Suprapubic skin (tissue), 4 donors: ENCODE results near the gene FOXC1. TPM values are rescaled to one million over a fixed set of nuclear protein-coding genes. Genes with fewer than 3 reads are reported as not detected.

Experiments used
- DNase-seq, 2 donors: peaks; one replicate each; pipeline ENCODE4 v3.0.0-alpha.2; 2019; ENCODE audit warnings: low spot score in 2 of 2
- H3K27ac ChIP-seq: fragments of 200-600 bp; sonication (generic); one replicate; pipeline ENCODE4 v1.5.1; 2019
- H3K27me3 ChIP-seq: fragments of 200-600 bp; sonication (generic); one replicate; pipeline ENCODE4 v1.5.1; 2019
- H3K36me3 ChIP-seq: fragments of 200-600 bp; sonication (generic); one replicate; pipeline ENCODE4 v1.5.1; 2019
- H3K4me1 ChIP-seq: fragments of 200-600 bp; sonication (generic); one replicate; pipeline ENCODE4 v1.5.1; 2019
- H3K4me3 ChIP-seq: fragments of 200-600 bp; sonication (generic); one replicate; pipeline ENCODE4 v1.5.1; 2019; ENCODE audit warnings: mild to moderate bottlenecking
- H3K9me3 ChIP-seq: fragments of 200-600 bp; sonication (generic); one replicate; pipeline ENCODE4 v1.5.1; 2019
- EP300 ChIP-seq: sonication (generic); formaldehyde crosslinking; IDR thresholded peaks from one replicate; pipeline ENCODE4 v1.6.1; 2017; ENCODE audit warnings: antibody characterized with exemption
- POLR2A ChIP-seq, 2 donors: fragments of 450-650 bp; IDR thresholded peaks; one replicate each; pipeline ENCODE4 v1.6.1; 2017; ENCODE audit warnings: antibody characterized with exemption in 2 of 2, mild to moderate bottlenecking in 2 of 2, moderate library complexity in 2 of 2
- POLR2AphosphoS5 ChIP-seq, 3 donors: sonication (generic); formaldehyde crosslinking; IDR thresholded peaks; one replicate each; pipeline ENCODE4 v1.6.1; 2017; ENCODE audit warnings: antibody characterized with exemption in 3 of 3
- WGBS: methylation state at CpG from one replicate; pipeline ENCODE4 v1.1.5; 2018; 5-methylcytosine and 5-hydroxymethylcytosine counted together
- total RNA-seq, 4 donors: library from RNA; depleted of rRNA; stranded (reverse); fragments of >200 nt; gene quantifications; one replicate each; pipeline ENCODE4 v1.1.0, GENCODE V29; 2016
- TF ChIP-seq, protein P1 (sequence below), 2 donors: fragments of 200-600 bp in 1 of 2; fragments of 450-650 bp in 1 of 2; sonication (generic) in 1 of 2; IDR thresholded peaks; one replicate each; pipeline ENCODE4 v1.5.1; 2016 to 2019; ENCODE audit warnings: antibody characterized with exemption in 2 of 2, mild to moderate bottlenecking in 1 of 2, moderate library complexity in 1 of 2

Gene FOXC1
- total RNA-seq, 4 donors from 2014 or later: 14.5 to 35.8 (median 21.4) TPM

DNA sequence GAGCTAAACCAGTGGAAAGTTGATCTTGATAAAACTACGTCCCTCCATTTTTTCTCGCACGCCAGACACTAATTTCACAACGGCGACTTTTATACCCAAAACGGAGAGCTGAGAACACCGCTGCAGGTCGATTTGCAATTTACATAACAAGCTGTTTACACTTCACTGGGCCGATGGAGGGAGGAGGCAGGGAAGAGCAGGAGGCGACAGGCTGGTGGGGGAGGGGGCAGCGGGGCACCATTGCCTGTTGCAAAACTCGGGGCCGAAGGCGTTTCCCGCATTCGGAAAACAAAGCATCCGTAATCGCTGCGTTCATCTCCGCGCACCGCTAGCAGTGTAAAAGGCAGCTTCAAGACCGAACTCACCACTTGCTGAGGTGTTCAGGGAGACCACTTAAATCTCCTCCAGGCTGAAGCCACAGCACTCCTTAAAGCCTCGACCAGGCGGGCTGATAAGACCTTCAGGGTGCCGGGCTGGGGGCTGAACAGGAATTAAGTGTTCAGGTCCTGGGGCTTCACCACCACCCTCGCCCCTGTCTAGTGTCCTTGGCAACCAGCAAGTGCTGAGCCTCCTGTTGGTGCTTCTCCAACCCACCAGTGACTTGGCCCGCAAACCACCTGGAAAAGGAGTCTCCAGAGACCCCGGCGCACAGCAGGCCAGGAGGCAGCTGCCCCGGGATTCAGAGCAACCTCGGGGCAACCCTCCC lies 2.0 kb upstream of the FOXC1 start:
- H3K27ac ChIP-seq: peak overlapping the region; percentile 88
- peaks cover 69% of the 10 kb centered on the region for H3K4me1 ChIP-seq
- DNase-seq: no peak
- no peaks in the 10 kb centered on the region for H3K9me3 ChIP-seq
- H3K27me3 ChIP-seq: peaks cover 87% of the 10 kb centered on the region
- H3K36me3 ChIP-seq: no peaks in the 10 kb centered on the region
- WGBS: 23% methylated on average over 32 of the region's 32 CpGs
- TF ChIP-seq, protein P1, sequence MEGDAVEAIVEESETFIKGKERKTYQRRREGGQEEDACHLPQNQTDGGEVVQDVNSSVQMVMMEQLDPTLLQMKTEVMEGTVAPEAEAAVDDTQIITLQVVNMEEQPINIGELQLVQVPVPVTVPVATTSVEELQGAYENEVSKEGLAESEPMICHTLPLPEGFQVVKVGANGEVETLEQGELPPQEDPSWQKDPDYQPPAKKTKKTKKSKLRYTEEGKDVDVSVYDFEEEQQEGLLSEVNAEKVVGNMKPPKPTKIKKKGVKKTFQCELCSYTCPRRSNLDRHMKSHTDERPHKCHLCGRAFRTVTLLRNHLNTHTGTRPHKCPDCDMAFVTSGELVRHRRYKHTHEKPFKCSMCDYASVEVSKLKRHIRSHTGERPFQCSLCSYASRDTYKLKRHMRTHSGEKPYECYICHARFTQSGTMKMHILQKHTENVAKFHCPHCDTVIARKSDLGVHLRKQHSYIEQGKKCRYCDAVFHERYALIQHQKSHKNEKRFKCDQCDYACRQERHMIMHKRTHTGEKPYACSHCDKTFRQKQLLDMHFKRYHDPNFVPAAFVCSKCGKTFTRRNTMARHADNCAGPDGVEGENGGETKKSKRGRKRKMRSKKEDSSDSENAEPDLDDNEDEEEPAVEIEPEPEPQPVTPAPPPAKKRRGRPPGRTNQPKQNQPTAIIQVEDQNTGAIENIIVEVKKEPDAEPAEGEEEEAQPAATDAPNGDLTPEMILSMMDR (IDR thresholded peaks at IDR 0.05): no peak
- no peak for TF ChIP-seq POLR2AphosphoS5 (IDR thresholded peaks at IDR 0.05)
- TF ChIP-seq EP300: no peak
- TF ChIP-seq POLR2A (IDR thresholded peaks at IDR 0.05): no peak
- H3K4me3 ChIP-seq: peak overlapping the region; percentile 71

DNA sequence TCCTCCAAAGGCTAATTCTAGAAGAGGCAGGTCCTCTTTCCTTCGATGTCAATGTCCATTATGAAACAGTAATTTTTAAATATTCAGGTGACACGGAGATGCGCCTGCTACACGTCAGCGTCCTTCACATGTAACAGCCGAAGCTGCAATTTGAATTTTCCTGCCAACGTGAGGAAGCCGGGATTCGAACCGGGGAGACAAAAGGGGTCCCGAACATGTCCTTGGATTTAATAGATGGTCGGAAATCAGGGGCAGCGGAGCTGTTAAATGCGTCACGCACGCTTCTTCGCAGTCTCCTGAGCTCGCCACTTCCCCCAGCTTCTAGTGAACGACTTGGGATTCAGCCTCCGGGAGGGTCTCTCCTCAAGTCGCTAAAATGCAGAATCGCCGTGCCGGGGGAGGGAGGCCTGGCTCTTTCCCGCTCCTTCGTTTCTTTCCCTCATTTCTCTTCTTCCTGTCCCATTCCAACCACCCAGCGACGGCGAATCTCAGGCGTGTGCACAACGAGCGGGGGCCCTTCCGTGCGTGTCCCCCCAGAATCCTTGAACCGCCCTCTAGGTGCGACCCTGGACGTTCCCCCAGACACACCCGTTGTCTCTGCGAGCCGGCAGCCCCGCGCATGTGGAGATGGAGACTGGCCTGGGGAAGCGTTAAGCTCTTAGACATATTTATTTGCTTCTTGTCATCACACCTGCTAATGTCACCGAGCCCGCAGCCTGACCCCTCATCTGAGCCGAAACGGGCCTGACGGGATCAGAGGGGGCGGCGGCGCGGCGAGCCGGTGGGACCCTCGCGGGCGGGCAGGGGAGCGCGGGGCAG lies 1.3 kb upstream of the FOXC1 start:
- Histone ChIP-seq H3K27me3 (peaks cover 88% of the 10 kb centered on the region), H3K9me3 (no peaks in the 10 kb centered on the region), H3K4me3 (peak overlapping the region; percentile 71), H3K36me3 (no peaks in the 10 kb centered on the region), H3K27ac (peak overlapping the region; percentile 88), H3K4me1 (peaks cover 73% of the 10 kb centered on the region)
- no peak for DNase-seq
- no peak for TF ChIP-seq EP300
- TF ChIP-seq POLR2AphosphoS5 (IDR thresholded peaks at IDR 0.05): no peak
- TF ChIP-seq, protein P1 (IDR thresholded peaks at IDR 0.05): no peak
- no peak for TF ChIP-seq POLR2A (IDR thresholded peaks at IDR 0.05)
- WGBS: 29% methylated on average over 41 of the region's 59 CpGs

DNA sequence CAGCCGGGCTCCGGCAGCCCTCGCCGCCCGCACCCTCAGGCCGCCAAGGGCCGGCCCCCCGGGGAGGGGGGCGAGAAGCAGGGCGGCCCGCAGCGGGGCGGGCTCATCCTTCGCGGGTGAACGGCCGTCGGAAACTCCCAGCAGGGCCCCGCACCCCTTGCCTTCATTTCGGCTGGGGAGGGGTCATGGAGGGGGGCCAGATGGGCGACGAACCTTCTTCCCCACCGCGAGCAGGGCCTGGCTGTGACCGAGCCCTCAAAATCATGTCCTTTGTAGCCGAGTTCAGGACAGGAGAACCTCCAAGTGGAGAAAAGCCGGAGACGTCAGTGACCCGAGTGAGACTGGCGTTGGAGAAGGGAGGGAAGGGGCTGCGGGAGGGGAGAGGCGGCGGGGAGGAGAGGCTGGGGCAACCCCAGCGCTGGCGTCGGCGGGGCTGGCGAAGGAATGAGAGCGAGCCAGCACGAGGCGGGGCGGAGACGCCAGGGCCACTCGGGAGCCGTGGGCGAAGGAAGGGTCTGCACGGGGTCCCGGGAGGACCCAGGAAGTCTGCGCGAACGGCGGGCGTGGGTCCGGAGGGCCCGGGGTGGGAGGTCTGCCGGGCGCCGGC lies 571 bp upstream of the FOXC1 start:
- H3K27me3 ChIP-seq: peaks cover 88% of the 10 kb centered on the region
- H3K4me3 ChIP-seq: peak overlapping the region; percentile 71
- peak in 1 of 2 donors; percentile 70 for DNase-seq
- H3K4me1 ChIP-seq: peaks cover 73% of the 10 kb centered on the region
- TF ChIP-seq, protein P1 (IDR thresholded peaks at IDR 0.05): no peak
- 0% methylated on average over 27 of the region's 58 CpGs for WGBS
- H3K27ac ChIP-seq: peak overlapping the region; percentile 88
- H3K36me3 ChIP-seq: no peaks in the 10 kb centered on the region
- no peaks in the 10 kb centered on the region for H3K9me3 ChIP-seq

DNA sequence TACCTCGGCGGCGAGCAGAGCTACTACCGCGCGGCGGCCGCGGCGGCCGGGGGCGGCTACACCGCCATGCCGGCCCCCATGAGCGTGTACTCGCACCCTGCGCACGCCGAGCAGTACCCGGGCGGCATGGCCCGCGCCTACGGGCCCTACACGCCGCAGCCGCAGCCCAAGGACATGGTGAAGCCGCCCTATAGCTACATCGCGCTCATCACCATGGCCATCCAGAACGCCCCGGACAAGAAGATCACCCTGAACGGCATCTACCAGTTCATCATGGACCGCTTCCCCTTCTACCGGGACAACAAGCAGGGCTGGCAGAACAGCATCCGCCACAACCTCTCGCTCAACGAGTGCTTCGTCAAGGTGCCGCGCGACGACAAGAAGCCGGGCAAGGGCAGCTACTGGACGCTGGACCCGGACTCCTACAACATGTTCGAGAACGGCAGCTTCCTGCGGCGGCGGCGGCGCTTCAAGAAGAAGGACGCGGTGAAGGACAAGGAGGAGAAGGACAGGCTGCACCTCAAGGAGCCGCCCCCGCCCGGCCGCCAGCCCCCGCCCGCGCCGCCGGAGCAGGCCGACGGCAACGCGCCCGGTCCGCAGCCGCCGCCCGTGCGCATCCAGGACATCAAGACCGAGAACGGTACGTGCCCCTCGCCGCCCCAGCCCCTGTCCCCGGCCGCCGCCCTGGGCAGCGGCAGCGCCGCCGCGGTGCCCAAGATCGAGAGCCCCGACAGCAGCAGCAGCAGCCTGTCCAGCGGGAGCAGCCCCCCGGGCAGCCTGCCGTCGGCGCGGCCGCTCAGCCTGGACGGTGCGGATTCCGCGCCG lies 994 bp downstream of the FOXC1 start:
- Histone ChIP-seq H3K9me3 (no peaks in the 10 kb centered on the region), H3K4me3 (peak overlapping the region; percentile 71), H3K36me3 (no peaks in the 10 kb centered on the region), H3K27me3 (peaks cover 88% of the 10 kb centered on the region), H3K27ac (peak overlapping the region; percentile 92), H3K4me1 (peaks cover 66% of the 10 kb centered on the region)
- under 1% methylated on average over 55 of the region's 101 CpGs for WGBS
- peak in 1 of 2 donors; percentile 66 for DNase-seq
- no peak for TF ChIP-seq EP300
- no peak for TF ChIP-seq POLR2A (IDR thresholded peaks at IDR 0.05)
- no peak for TF ChIP-seq POLR2AphosphoS5 (IDR thresholded peaks at IDR 0.05)
- TF ChIP-seq, protein P1 (IDR thresholded peaks at IDR 0.05): no peak
